Vagina (tissue), 2 donors: Measurements from ENCODE around the gene TRPM2.

Experiments
- CTCF ChIP-seq, 3 experiments: fragments of 450-650 bp in 2 of 3; fragments of 200-600 bp in 1 of 3; sonication (generic) in 1 of 3; IDR thresholded peaks; one replicate each; pipeline ENCODE4 v1.5.1; 2017 to 2019; ENCODE audit warnings: antibody characterized with exemption in 3 of 3, mild to moderate bottlenecking in 2 of 3, moderate library complexity in 2 of 3
- POLR2A ChIP-seq, 2 donors: fragments of 450-650 bp; IDR thresholded peaks; one replicate each; pipeline ENCODE4 v1.6.1; 2017; ENCODE audit warnings: antibody characterized with exemption in 2 of 2, mild to moderate bottlenecking in 2 of 2, moderate library complexity in 2 of 2

DNA sequence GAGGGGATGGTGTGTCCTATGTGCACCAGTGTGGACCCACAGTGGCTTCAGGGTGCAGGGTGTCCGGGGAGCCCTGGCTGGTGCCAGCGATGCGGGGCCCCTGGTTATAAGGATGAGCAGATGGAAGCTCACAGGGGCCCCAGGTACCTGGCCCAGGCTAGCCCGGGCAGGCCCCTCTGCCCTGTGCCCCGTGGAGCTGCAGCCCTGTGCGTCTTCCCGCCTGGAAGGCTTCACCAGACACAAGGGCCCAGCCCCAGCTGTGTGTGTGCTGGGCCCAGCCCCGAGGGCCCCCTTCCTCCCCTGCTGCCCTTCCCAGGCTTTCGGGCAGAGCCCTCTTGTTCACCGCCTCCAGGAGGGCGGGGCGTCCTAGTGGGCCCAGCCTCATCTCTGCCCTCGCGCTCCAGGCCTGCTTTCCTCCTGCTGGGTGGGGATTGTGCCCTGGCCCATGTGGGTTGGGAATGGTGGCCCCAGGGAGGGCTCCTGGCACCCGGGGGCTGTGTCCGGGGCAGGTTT is 37.7 kb upstream of the TRPM2 start:
- TF ChIP-seq CTCF (IDR thresholded peaks at IDR 0.05), result no peak
- TF ChIP-seq POLR2A (IDR thresholded peaks at IDR 0.05), result no peak
